ENCODE measurements around the gene SNED1.

DNA sequence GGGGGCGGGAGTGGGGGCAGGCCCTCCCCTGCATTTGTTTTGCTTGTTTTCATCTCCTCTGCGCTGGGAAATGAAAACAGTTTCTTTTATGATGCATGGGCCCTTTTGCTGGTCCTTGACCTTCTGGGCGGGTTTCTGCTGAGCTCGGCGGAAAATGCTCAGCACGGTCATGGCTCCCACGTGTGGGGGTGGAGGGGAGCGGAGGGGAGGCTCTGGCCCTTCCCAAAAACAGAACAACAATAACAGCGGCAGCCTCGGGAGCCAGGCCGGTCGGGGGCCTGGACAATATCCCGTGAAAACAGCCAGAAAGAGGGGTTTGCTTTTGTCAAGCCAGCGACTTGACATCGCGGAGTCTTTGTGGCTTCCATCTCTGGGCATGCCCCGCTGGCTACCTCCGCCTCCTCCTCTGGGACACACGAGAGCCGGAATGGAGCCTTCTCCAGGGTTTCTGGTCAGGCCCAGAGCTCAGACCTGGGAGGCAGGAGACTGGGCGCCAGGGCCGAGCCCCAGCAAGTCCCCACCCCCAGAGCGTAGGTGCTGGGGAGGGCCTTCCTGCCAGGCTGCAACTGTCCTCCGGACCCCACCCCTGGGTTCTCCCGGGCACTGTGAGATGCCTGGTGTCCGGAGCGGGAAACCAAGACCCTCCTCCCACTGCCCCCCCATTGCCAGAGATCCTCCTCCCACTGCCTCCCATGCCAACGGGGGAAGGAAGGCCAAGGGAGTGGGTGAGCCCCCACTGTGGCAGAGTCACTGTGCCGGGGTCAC lies 35.9 kb upstream of the SNED1 start:
- no peak for TF ChIP-seq EP300 (IDR thresholded peaks at IDR 0.05)
- TF ChIP-seq, protein P1, sequence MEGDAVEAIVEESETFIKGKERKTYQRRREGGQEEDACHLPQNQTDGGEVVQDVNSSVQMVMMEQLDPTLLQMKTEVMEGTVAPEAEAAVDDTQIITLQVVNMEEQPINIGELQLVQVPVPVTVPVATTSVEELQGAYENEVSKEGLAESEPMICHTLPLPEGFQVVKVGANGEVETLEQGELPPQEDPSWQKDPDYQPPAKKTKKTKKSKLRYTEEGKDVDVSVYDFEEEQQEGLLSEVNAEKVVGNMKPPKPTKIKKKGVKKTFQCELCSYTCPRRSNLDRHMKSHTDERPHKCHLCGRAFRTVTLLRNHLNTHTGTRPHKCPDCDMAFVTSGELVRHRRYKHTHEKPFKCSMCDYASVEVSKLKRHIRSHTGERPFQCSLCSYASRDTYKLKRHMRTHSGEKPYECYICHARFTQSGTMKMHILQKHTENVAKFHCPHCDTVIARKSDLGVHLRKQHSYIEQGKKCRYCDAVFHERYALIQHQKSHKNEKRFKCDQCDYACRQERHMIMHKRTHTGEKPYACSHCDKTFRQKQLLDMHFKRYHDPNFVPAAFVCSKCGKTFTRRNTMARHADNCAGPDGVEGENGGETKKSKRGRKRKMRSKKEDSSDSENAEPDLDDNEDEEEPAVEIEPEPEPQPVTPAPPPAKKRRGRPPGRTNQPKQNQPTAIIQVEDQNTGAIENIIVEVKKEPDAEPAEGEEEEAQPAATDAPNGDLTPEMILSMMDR (IDR thresholded peaks at IDR 0.05): no peak

All from suprapubic skin (tissue), 3 donors.